ENCODE data around the gene LRIG3.

LRIG3 gene

GRCh38 chr12:58883576-58884334 is 36.5 kb downstream of the LRIG3 start:
- no peak for TF ChIP-seq CTCF (IDR thresholded peaks at IDR 0.05; ENCODE audit: low read depth, low read length)
- H3K4me3 ChIP-seq (replicated peaks in 1 of 2; ENCODE audit: low read depth in 2 of 2, low read length in 2 of 2): no peak overlapping the region
- no peak for DNase-seq (ENCODE audit: low read depth in 2 of 2)

GRCh38 chr12:58882826-58883225 is 37.5 kb downstream of the LRIG3 start:
- no peak for DNase-seq (ENCODE audit: low read depth in 2 of 2)
- H3K4me3 ChIP-seq (replicated peaks in 1 of 2; ENCODE audit: low read depth in 2 of 2, low read length in 2 of 2): no peak overlapping the region
- TF ChIP-seq CTCF (IDR thresholded peaks at IDR 0.05; ENCODE audit: low read depth, low read length): no peak

GRCh38 chr12:58881816-58882215 is 38.5 kb downstream of the LRIG3 start:
- H3K4me3 ChIP-seq (replicated peaks in 1 of 2; ENCODE audit: low read depth in 2 of 2, low read length in 2 of 2): no peak overlapping the region
- no peak for DNase-seq (ENCODE audit: low read depth in 2 of 2)
- TF ChIP-seq CTCF (IDR thresholded peaks at IDR 0.05; ENCODE audit: low read depth, low read length): no peak

GRCh38 chr12:58880639-58881038 is 39.7 kb downstream of the LRIG3 start:
- TF ChIP-seq CTCF (IDR thresholded peaks at IDR 0.05; ENCODE audit: low read depth, low read length): no peak
- no peak overlapping the region for H3K4me3 ChIP-seq (replicated peaks in 1 of 2; ENCODE audit: low read depth in 2 of 2, low read length in 2 of 2)
- DNase-seq (ENCODE audit: low read depth in 2 of 2): no peak

- no peak for TF ChIP-seq CTCF (IDR thresholded peaks at IDR 0.05; ENCODE audit: low read depth, low read length)
- no peak overlapping the region for H3K4me3 ChIP-seq (replicated peaks in 1 of 2; ENCODE audit: low read depth in 2 of 2, low read length in 2 of 2)
- peak; percentile 24 to 95 for DNase-seq (ENCODE audit: low read depth in 2 of 2)
Measured at GRCh38 chr12:58877243-58877743, 43.0 kb downstream of the LRIG3 start.

- no peak overlapping the region for H3K4me3 ChIP-seq (replicated peaks in 1 of 2; ENCODE audit: low read depth in 2 of 2, low read length in 2 of 2)
- no peak for TF ChIP-seq CTCF (IDR thresholded peaks at IDR 0.05; ENCODE audit: low read depth, low read length)
- no peak for DNase-seq (ENCODE audit: low read depth in 2 of 2)
Measured at GRCh38 chr12:58873496-58873895, 46.8 kb downstream of the LRIG3 start.

All from cardiac fibroblast (primary cell).